ENCODE results near the gene CDH4.

DNA sequence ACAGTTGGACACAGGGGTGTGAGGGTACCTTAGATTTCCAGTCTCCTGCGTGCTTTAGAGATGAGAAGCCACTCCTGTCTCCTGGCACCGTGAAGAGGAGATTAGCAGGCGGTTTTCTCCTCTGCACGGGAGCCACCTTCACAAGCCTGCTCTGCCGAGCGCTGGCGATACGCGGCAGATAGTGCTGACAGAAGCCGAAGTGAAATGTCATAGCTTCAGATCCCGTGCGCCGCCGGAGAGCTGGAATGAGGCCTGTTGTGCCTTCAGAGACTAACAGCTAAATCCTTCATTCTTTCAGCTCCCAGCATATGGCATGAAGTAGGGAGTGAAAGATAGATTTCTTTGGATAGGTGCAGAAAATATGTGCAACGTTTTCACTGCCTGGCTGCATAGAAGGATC, 442.6 kb downstream of the CDH4 start:
- TF ChIP-seq, protein P1, sequence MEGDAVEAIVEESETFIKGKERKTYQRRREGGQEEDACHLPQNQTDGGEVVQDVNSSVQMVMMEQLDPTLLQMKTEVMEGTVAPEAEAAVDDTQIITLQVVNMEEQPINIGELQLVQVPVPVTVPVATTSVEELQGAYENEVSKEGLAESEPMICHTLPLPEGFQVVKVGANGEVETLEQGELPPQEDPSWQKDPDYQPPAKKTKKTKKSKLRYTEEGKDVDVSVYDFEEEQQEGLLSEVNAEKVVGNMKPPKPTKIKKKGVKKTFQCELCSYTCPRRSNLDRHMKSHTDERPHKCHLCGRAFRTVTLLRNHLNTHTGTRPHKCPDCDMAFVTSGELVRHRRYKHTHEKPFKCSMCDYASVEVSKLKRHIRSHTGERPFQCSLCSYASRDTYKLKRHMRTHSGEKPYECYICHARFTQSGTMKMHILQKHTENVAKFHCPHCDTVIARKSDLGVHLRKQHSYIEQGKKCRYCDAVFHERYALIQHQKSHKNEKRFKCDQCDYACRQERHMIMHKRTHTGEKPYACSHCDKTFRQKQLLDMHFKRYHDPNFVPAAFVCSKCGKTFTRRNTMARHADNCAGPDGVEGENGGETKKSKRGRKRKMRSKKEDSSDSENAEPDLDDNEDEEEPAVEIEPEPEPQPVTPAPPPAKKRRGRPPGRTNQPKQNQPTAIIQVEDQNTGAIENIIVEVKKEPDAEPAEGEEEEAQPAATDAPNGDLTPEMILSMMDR (IDR thresholded peaks at IDR 0.05) = no peak
- no peak for TF ChIP-seq EP300 (IDR thresholded peaks at IDR 0.05)
- TF ChIP-seq POLR2A (IDR thresholded peaks at IDR 0.05) = no peak

All from ovary (tissue), 3 donors.